Osteocyte (in vitro differentiated cells): ENCODE data around the gene VSNL1. TPM values are rescaled to one million over a fixed set of nuclear protein-coding genes. Genes with fewer than 3 reads are reported as not detected.

Experiments
- DNase-seq: peaks from one replicate; pipeline ENCODE4 v3.0.0; 2021; ENCODE audit warnings: mixed read lengths; ENCODE audit not compliant: unreplicated experiment; ENCODE audit errors: extremely low spot score
- H3K27ac Mint-ChIP-seq: one replicate; pipeline ENCODE4 v1.8.0; 2021; ENCODE audit warnings: mild to moderate bottlenecking, mixed read lengths; ENCODE audit not compliant: unreplicated experiment
- H3K27me3 Mint-ChIP-seq: one replicate; pipeline ENCODE4 v1.8.0; 2021; ENCODE audit warnings: mixed read lengths; ENCODE audit not compliant: unreplicated experiment
- H3K36me3 Mint-ChIP-seq: one replicate; pipeline ENCODE4 v1.8.0; 2021; ENCODE audit warnings: mixed read lengths; ENCODE audit not compliant: unreplicated experiment
- H3K4me1 Mint-ChIP-seq: one replicate; pipeline ENCODE4 v1.8.0; 2021; ENCODE audit warnings: mixed read lengths; ENCODE audit not compliant: unreplicated experiment
- H3K4me3 Mint-ChIP-seq: one replicate; pipeline ENCODE4 v1.8.0; 2021; ENCODE audit warnings: mild to moderate bottlenecking, moderate library complexity, mixed read lengths; ENCODE audit not compliant: unreplicated experiment
- H3K9me3 Mint-ChIP-seq: one replicate; pipeline ENCODE4 v1.8.0; 2021; ENCODE audit warnings: mixed read lengths; ENCODE audit not compliant: unreplicated experiment
- CTCF ChIP-seq: fragments of 200-600 bp; sonication (generic); IDR thresholded peaks from 2 replicates; pipeline ENCODE4 v1.5.0; 2021; ENCODE audit warnings: antibody characterized with exemption, mild to moderate bottlenecking, moderate library complexity
- total RNA-seq: library from RNA; stranded (reverse); gene quantifications from 2 replicates; pipeline ENCODE4 v1.2.1, GENCODE V29; 2021

VSNL1 gene
- total RNA-seq, 1 donor from 2014 or later = not detected

GRCh38 chr2:17628349-17629261, 88.1 kb downstream of the VSNL1 start:
- Mint-ChIP-seq H3K27me3 (peaks cover 5% of the 10 kb centered on the region), H3K36me3 (no peaks in the 10 kb centered on the region), H3K9me3 (no peaks in the 10 kb centered on the region), H3K27ac (no peak overlapping the region), H3K4me1 (no peaks in the 10 kb centered on the region), H3K4me3 (no peak overlapping the region)
- DNase-seq = no peak
- TF ChIP-seq CTCF = no peak

- Mint-ChIP-seq H3K36me3 (no peaks in the 10 kb centered on the region), H3K4me1 (no peaks in the 10 kb centered on the region), H3K9me3 (no peaks in the 10 kb centered on the region), H3K27me3 (peaks cover 3% of the 10 kb centered on the region), H3K4me3 (no peak overlapping the region), H3K27ac (no peak overlapping the region)
- TF ChIP-seq CTCF = no peak
- no peak for DNase-seq
These were observed 89.6 kb downstream of the VSNL1 start for GRCh38 chr2:17630089-17630488.

- peaks cover 6% of the 10 kb centered on the region for H3K27me3 Mint-ChIP-seq
- TF ChIP-seq CTCF = no peak
- no peak overlapping the region for H3K27ac Mint-ChIP-seq
- no peak overlapping the region for H3K4me3 Mint-ChIP-seq
- DNase-seq = no peak
- H3K9me3 Mint-ChIP-seq = no peaks in the 10 kb centered on the region
- H3K36me3 Mint-ChIP-seq = no peaks in the 10 kb centered on the region
- no peaks in the 10 kb centered on the region for H3K4me1 Mint-ChIP-seq
These were observed 94.5 kb downstream of the VSNL1 start for GRCh38 chr2:17634997-17635396.

GRCh38 chr2:17636257-17636656, 95.8 kb downstream of the VSNL1 start:
- H3K4me1 Mint-ChIP-seq = no peaks in the 10 kb centered on the region
- H3K27ac Mint-ChIP-seq = no peak overlapping the region
- no peak for DNase-seq
- TF ChIP-seq CTCF = no peak
- no peaks in the 10 kb centered on the region for H3K9me3 Mint-ChIP-seq
- no peak overlapping the region for H3K4me3 Mint-ChIP-seq
- H3K27me3 Mint-ChIP-seq = peaks cover 6% of the 10 kb centered on the region
- no peaks in the 10 kb centered on the region for H3K36me3 Mint-ChIP-seq

- H3K27me3 Mint-ChIP-seq = peaks cover 6% of the 10 kb centered on the region
- no peaks in the 10 kb centered on the region for H3K4me1 Mint-ChIP-seq
- no peak overlapping the region for H3K27ac Mint-ChIP-seq
- DNase-seq = no peak
- no peaks in the 10 kb centered on the region for H3K9me3 Mint-ChIP-seq
- no peaks in the 10 kb centered on the region for H3K36me3 Mint-ChIP-seq
- TF ChIP-seq CTCF = no peak
- H3K4me3 Mint-ChIP-seq = no peak overlapping the region
These were observed 96.8 kb downstream of the VSNL1 start for GRCh38 chr2:17637131-17637906.
